DND-41 (cell line): ENCODE measurements around the gene PROSER2.

Source experiments
- ATAC-seq: fragments of 200-7000 bp; cut with Tn5 transposase; 3 replicates; pipeline ENCODE4 v1.9.1; 2021; ENCODE audit warnings: low read depth; ENCODE audit not compliant: insufficient read depth
- DNase-seq: peaks from one replicate; pipeline ENCODE4 v3.0.0-alpha.2; 2020
- H2AFZ ChIP-seq: 2 replicates; pipeline ENCODE4 v1.6.0; 2012; ENCODE audit warnings: low read depth, low read length
- H3K27ac ChIP-seq: 2 replicates; pipeline ENCODE4 v1.5.1; 2012; ENCODE audit warnings: low read length, inconsistent platforms
- H3K27me3 ChIP-seq: fragments of 200-600 bp; sonication (generic); 2 replicates; pipeline ENCODE4 v1.6.0; 2012; ENCODE audit warnings: low read length, mild to moderate bottlenecking, inconsistent platforms; ENCODE audit not compliant: insufficient read depth, poor library complexity
- H3K36me3 ChIP-seq: 2 replicates; pipeline ENCODE4 v1.5.1; 2012; ENCODE audit warnings: low read length, inconsistent platforms; ENCODE audit not compliant: insufficient read depth
- H3K4me1 ChIP-seq: 2 replicates; pipeline ENCODE4 v1.5.1; 2012; ENCODE audit warnings: mild to moderate bottlenecking, low read length; ENCODE audit not compliant: insufficient read depth
- H3K4me2 ChIP-seq: 2 replicates; pipeline ENCODE4 v1.6.0; 2012; ENCODE audit warnings: mild to moderate bottlenecking, moderate library complexity, low read length, inconsistent platforms; ENCODE audit not compliant: insufficient read depth
- H3K4me3 ChIP-seq, 2 experiments: fragments of 200-600 bp in 1 of 2; shearing (Covaris generic) in 1 of 2; 2 replicates each; pipeline ENCODE4 v1.5.1; 2012 to 2016; ENCODE audit warnings: inconsistent platforms in 2 of 2, low read length in 2 of 2, mild to moderate bottlenecking in 2 of 2, low read depth in 1 of 2, moderate library complexity in 1 of 2
- H3K79me2 ChIP-seq: 2 replicates; pipeline ENCODE4 v1.6.0; 2012; ENCODE audit warnings: low read length, inconsistent platforms; ENCODE audit not compliant: insufficient read depth
- H3K9ac ChIP-seq: 2 replicates; pipeline ENCODE4 v1.6.0; 2012; ENCODE audit warnings: low read depth, mild to moderate bottlenecking, inconsistent platforms, low read length, moderate library complexity
- H3K9me3 ChIP-seq: 2 replicates; pipeline ENCODE4 v1.5.1; 2012; ENCODE audit warnings: low read length, moderate library complexity, mild to moderate bottlenecking, inconsistent platforms; ENCODE audit not compliant: insufficient read depth, severe bottlenecking
- H4K20me1 ChIP-seq: 2 replicates; pipeline ENCODE4 v1.6.0; 2012; ENCODE audit warnings: low read length; ENCODE audit not compliant: insufficient read depth
- EZH2 ChIP-seq: IDR thresholded peaks from 3 replicates; pipeline ENCODE4 v1.6.1; 2012; ENCODE audit warnings: borderline replicate concordance, low read depth, mild to moderate bottlenecking, moderate library complexity, low read length, inconsistent platforms; ENCODE audit not compliant: severe bottlenecking
- TF ChIP-seq, protein P1 (sequence below): IDR thresholded peaks from 2 replicates; pipeline ENCODE4 v1.5.1; 2012; ENCODE audit warnings: borderline replicate concordance, low read length, moderate library complexity, mild to moderate bottlenecking; ENCODE audit not compliant: poor library complexity, severe bottlenecking; ENCODE audit errors: extremely low read depth

The PROSER2 gene

DNA sequence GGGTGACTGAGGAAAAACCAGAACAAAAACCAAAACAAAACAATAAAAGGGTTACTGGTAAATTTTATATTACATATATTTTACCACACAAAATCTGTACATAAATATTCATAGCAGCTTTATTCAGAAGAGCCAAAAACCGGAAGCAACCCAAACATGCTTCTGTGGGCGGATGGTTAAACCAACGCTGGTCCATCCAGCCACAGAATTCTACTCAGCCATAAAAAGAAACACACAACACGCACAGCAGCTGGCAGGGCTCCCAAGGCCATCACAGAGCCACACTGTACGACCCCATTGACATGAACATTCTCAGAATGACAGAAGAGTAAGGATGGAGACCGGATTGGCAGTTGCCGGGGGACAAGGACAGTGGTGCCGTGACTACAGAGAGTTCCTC lies 83.6 kb downstream of the PROSER2 start:
- no peak for ATAC-seq
- H3K4me2 ChIP-seq = no peak overlapping the region
- no peak overlapping the region for H3K27ac ChIP-seq
- no peak overlapping the region for H3K9ac ChIP-seq
- DNase-seq = no peak
- no peaks in the 10 kb centered on the region for H3K4me1 ChIP-seq
- no peaks in the 10 kb centered on the region for H3K9me3 ChIP-seq
- no peak overlapping the region for H3K4me3 ChIP-seq
- H2AFZ ChIP-seq = no peak overlapping the region
- no peaks in the 10 kb centered on the region for H3K27me3 ChIP-seq
- no peaks in the 10 kb centered on the region for H3K36me3 ChIP-seq
- no peaks in the 10 kb centered on the region for H3K79me2 ChIP-seq
- H4K20me1 ChIP-seq = no peaks in the 10 kb centered on the region; the same call in 1 of the 2 replicates
- TF ChIP-seq, protein P1, sequence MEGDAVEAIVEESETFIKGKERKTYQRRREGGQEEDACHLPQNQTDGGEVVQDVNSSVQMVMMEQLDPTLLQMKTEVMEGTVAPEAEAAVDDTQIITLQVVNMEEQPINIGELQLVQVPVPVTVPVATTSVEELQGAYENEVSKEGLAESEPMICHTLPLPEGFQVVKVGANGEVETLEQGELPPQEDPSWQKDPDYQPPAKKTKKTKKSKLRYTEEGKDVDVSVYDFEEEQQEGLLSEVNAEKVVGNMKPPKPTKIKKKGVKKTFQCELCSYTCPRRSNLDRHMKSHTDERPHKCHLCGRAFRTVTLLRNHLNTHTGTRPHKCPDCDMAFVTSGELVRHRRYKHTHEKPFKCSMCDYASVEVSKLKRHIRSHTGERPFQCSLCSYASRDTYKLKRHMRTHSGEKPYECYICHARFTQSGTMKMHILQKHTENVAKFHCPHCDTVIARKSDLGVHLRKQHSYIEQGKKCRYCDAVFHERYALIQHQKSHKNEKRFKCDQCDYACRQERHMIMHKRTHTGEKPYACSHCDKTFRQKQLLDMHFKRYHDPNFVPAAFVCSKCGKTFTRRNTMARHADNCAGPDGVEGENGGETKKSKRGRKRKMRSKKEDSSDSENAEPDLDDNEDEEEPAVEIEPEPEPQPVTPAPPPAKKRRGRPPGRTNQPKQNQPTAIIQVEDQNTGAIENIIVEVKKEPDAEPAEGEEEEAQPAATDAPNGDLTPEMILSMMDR = no peak

GRCh38 chr10:11907914-11908313 lies 84.8 kb downstream of the PROSER2 start:
- DNase-seq (no peak), ATAC-seq (no peak)
- H3K9ac ChIP-seq = no peak overlapping the region
- H3K4me1 ChIP-seq = no peaks in the 10 kb centered on the region
- H3K9me3 ChIP-seq = no peaks in the 10 kb centered on the region
- TF ChIP-seq, protein P1 = no peak
- TF ChIP-seq EZH2 = no peak
- no peak overlapping the region for H3K27ac ChIP-seq
- no peaks in the 10 kb centered on the region for H3K79me2 ChIP-seq
- no peak overlapping the region for H2AFZ ChIP-seq
- H3K27me3 ChIP-seq = no peaks in the 10 kb centered on the region
- H3K36me3 ChIP-seq = no peaks in the 10 kb centered on the region
- no peak overlapping the region for H3K4me3 ChIP-seq
- H4K20me1 ChIP-seq = no peaks in the 10 kb centered on the region; the same call in 1 of the 2 replicates
- H3K4me2 ChIP-seq = no peak overlapping the region

- DNase-seq (no peak), ATAC-seq (no peak)
- H3K4me2 ChIP-seq = no peak overlapping the region
- no peak overlapping the region for H3K27ac ChIP-seq
- TF ChIP-seq EZH2 = no peak
- TF ChIP-seq, protein P1 = no peak
- no peaks in the 10 kb centered on the region for H3K27me3 ChIP-seq
- H3K36me3 ChIP-seq = no peaks in the 10 kb centered on the region
- H3K9ac ChIP-seq = no peak overlapping the region
- no peak overlapping the region for H2AFZ ChIP-seq
- H3K79me2 ChIP-seq = no peaks in the 10 kb centered on the region
- no peaks in the 10 kb centered on the region for H3K9me3 ChIP-seq
- H3K4me1 ChIP-seq = no peaks in the 10 kb centered on the region
- no peak overlapping the region for H3K4me3 ChIP-seq
- H4K20me1 ChIP-seq = no peaks in the 10 kb centered on the region; the same call in 1 of the 2 replicates
These were observed 85.4 kb downstream of the PROSER2 start for GRCh38 chr10:11908536-11908935.

- Histone ChIP-seq H2AFZ (no peak overlapping the region), H3K79me2 (no peaks in the 10 kb centered on the region), H3K4me3 (no peak overlapping the region), H3K9me3 (no peaks in the 10 kb centered on the region), H3K4me1 (no peaks in the 10 kb centered on the region), H3K36me3 (no peaks in the 10 kb centered on the region), H3K27me3 (no peaks in the 10 kb centered on the region), H3K4me2 (no peak overlapping the region), H3K27ac (no peak overlapping the region), H3K9ac (no peak overlapping the region), H4K20me1 (no peaks in the 10 kb centered on the region; the same call in 1 of the 2 replicates)
- TF ChIP-seq EZH2 = no peak
- no peak for ATAC-seq
- no peak for DNase-seq
These were observed 85.8 kb downstream of the PROSER2 start for GRCh38 chr10:11908991-11909390.
